BLaER1 treated with 17β-estradiol and CSF1 and Interleukin-3, amounts not matched to agents 10 nM and 100 nM (cell line): ENCODE measurements around the gene FXR1.
"Not testable (repeated sequence)": the region's sequence is repeated elsewhere in the genome, so short reads cannot be mapped to it uniquely, and the experiment has no call there.

Experiments used
- H3K27ac ChIP-seq, 11 experiments: shearing (Covaris generic); formaldehyde crosslinking; 2 replicates each; pipeline ENCODE4 v1.8.1; 2022
- H3K27me3 ChIP-seq, 11 experiments: shearing (Covaris generic); formaldehyde crosslinking; 2 replicates each; pipeline ENCODE4 v1.8.1; 2022
- H3K36me3 ChIP-seq, 11 experiments: shearing (Covaris generic); formaldehyde crosslinking; 2 replicates each; pipeline ENCODE4 v1.8.1; 2022
- H3K4me1 ChIP-seq, 10 experiments: shearing (Covaris generic); formaldehyde crosslinking; 2 replicates each; pipeline ENCODE4 v1.8.1; 2022
- H3K4me2 ChIP-seq, 11 experiments: shearing (Covaris generic); formaldehyde crosslinking; 2 replicates each; pipeline ENCODE4 v1.8.1; 2022
- H3K4me3 ChIP-seq, 10 experiments: shearing (Covaris generic); formaldehyde crosslinking; 2 replicates each; pipeline ENCODE4 v1.8.1; 2022
- H3K9ac ChIP-seq, 11 experiments: shearing (Covaris generic); formaldehyde crosslinking; 2 replicates each; pipeline ENCODE4 v1.8.1; 2022
- H3K9me3 ChIP-seq, 11 experiments: shearing (Covaris generic); formaldehyde crosslinking; replicated peaks in 1 of 11; 2 replicates each; pipeline ENCODE4 v1.8.1; 2022
- H4K20me1 ChIP-seq, 11 experiments: shearing (Covaris generic); formaldehyde crosslinking; 2 replicates each; pipeline ENCODE4 v1.8.1; 2022
- Cebpa-rat ChIP-seq, 11 experiments: shearing (Covaris generic); IDR thresholded peaks; 2 replicates each; pipeline ENCODE4 v1.8.1; 2022

Gene FXR1

DNA sequence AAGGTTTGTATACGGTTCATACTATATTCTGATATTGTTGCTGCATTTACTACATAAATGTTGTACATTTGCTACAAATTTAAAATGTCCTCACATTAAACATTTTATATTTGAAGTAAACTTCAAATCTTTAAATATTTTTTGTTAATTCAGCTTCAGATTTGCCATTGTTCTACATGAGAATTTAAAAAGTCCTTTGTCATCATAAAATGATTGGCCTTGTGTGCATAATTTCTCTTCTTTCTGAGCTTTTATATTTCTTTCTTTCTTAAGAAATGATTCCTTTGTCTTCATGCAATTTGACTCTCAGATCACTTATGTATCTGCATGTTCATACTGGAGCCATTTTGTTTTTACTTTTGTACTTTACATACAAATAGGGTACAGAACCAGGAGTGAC is 49.1 kb downstream of the FXR1 start:
- no peak for TF ChIP-seq Cebpa-rat (IDR thresholded peaks at IDR 0.05)
- Histone ChIP-seq H3K4me3 (no peak overlapping the region), H3K4me1 (no peaks in the 10 kb centered on the region), H3K9ac (no peak overlapping the region), H3K4me2 (no peak overlapping the region), H3K27me3 (no peaks in the 10 kb centered on the region), H3K9me3 (no peaks in the 10 kb centered on the region), H3K36me3 (peaks cover 94 to 100% (median 99%) of the 10 kb centered on the region in 11 experiments), H4K20me1 (peaks cover 0 to 50% (median 14%) of the 10 kb centered on the region in 11 experiments; a peak in 18 of 22 replicates), H3K27ac (no peak overlapping the region)

DNA sequence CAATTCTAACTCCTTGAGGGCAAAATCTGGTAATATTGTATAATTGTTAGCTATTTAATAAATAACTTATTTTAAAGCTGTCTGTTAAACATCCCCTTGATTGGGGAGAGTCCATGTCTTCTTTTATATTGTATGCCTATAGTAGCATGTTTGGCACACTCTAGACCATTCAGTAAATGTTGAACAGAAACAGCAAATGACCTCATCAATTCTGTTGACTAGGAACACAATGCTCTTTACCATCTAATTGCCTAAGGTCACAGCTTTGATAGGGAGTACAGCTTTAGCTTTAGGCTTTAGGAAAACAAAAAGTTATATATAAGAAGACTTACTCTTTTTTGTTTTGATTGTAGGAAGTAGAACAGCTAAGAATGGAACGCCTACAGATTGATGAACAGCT is 50.1 kb downstream of the FXR1 start:
- H3K36me3 ChIP-seq = peaks cover 91 to 100% (median 97%) of the 10 kb centered on the region in 11 experiments
- H4K20me1 ChIP-seq = peaks cover 0 to 54% (median 17%) of the 10 kb centered on the region in 11 experiments; a peak in 17 of 22 replicates
- no peak overlapping the region for H3K9ac ChIP-seq
- no peak overlapping the region for H3K4me3 ChIP-seq
- TF ChIP-seq Cebpa-rat (IDR thresholded peaks at IDR 0.05) = no peak
- no peaks in the 10 kb centered on the region for H3K9me3 ChIP-seq
- no peak overlapping the region for H3K4me2 ChIP-seq
- H3K27me3 ChIP-seq = no peaks in the 10 kb centered on the region
- no peaks in the 10 kb centered on the region for H3K4me1 ChIP-seq
- no peak overlapping the region for H3K27ac ChIP-seq

GRCh38 chr3:180970931-180971330 is 58.5 kb downstream of the FXR1 start:
- Histone ChIP-seq H3K36me3 (peaks cover 86 to 99% (median 94%) of the 10 kb centered on the region in 11 experiments), H3K4me1 (no peaks in the 10 kb centered on the region; a peak in 1 of 20 replicates), H3K27ac (no peak overlapping the region), H3K4me3 (no peak overlapping the region), H3K4me2 (no peak overlapping the region), H3K27me3 (no peaks in the 10 kb centered on the region), H3K9me3 (no peaks in the 10 kb centered on the region), H4K20me1 (peaks cover 6 to 58% (median 17%) of the 10 kb centered on the region in 11 experiments; a peak in 14 of 22 replicates), H3K9ac (no peak overlapping the region)
- no peak for TF ChIP-seq Cebpa-rat (IDR thresholded peaks at IDR 0.05)

GRCh38 chr3:180973543-180973942 is 61.1 kb downstream of the FXR1 start:
- Histone ChIP-seq H3K4me3 (no peak overlapping the region), H3K36me3 (peaks cover 85 to 99% (median 93%) of the 10 kb centered on the region in 11 experiments), H4K20me1 (peaks cover 3 to 42% (median 16%) of the 10 kb centered on the region in 11 experiments; a peak in 14 of 22 replicates), H3K27ac (no peak overlapping the region), H3K9ac (no peak overlapping the region), H3K9me3 (no peaks in the 10 kb centered on the region), H3K4me1 (no peaks in the 10 kb centered on the region; a peak in 1 of 20 replicates), H3K4me2 (no peak overlapping the region), H3K27me3 (no peaks in the 10 kb centered on the region)
- no peak for TF ChIP-seq Cebpa-rat (IDR thresholded peaks at IDR 0.05)

DNA sequence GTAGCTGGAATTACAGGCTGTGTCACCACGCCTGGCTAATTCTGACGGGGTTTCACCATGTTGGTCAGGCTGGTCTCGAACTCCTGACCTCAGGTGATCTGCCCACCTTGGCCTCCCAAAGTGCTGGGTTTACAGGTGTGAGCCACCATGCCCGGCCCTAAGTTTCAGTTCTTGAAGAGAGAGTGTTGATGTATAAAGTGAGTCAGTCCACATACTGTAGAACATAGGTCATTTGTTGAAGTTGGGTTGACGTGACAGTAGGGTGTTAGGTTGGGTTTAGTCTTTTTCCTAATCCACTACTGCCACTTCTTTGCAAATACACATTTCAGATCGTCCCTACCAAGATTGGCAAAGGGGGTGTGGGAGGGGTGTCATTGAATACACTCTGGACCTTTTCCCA is 61.8 kb downstream of the FXR1 start:
- no peak overlapping the region for H3K9ac ChIP-seq
- no peak for TF ChIP-seq Cebpa-rat (IDR thresholded peaks at IDR 0.05)
- no peak overlapping the region for H3K4me3 ChIP-seq
- peaks cover 84 to 99% (median 92%) of the 10 kb centered on the region in 11 experiments for H3K36me3 ChIP-seq
- H3K27me3 ChIP-seq = no peaks in the 10 kb centered on the region
- peaks cover 3 to 35% (median 17%) of the 10 kb centered on the region in 11 experiments; a peak in 14 of 22 replicates for H4K20me1 ChIP-seq
- H3K27ac ChIP-seq = no peak overlapping the region
- H3K4me2 ChIP-seq = no peak overlapping the region
- no peaks in the 10 kb centered on the region for H3K9me3 ChIP-seq
- no peaks in the 10 kb centered on the region; a peak in 1 of 20 replicates for H3K4me1 ChIP-seq

DNA sequence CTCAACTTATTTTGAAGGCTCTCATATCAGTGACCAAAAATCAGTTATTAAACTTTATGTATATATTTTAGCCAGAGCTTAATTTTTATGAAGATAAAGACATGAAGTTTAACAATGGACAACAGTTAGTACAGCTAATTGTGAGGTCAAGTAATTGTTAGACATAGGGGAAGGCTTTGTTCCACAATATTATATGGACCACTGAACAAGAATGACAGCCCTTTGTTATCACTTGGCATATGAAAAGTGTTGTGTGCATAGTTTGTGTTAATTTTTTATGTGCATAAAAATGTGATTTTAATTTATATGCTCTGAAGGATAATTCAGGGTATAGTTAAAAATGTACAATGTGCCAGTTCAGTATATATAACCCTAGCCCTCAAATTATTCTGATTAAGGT is 65.0 kb downstream of the FXR1 start:
- no peaks in the 10 kb centered on the region; a peak in 1 of 20 replicates for H3K4me1 ChIP-seq
- no peak overlapping the region for H3K4me3 ChIP-seq
- H3K27ac ChIP-seq = no peak overlapping the region
- H3K36me3 ChIP-seq = peaks cover 60 to 97% (median 80%) of the 10 kb centered on the region in 11 experiments
- no peak for TF ChIP-seq Cebpa-rat (IDR thresholded peaks at IDR 0.05)
- H4K20me1 ChIP-seq = peaks cover 2 to 26% (median 8%) of the 10 kb centered on the region in 11 experiments; a peak in 12 of 22 replicates
- H3K4me2 ChIP-seq = no peak overlapping the region
- H3K9me3 ChIP-seq = no peaks in the 10 kb centered on the region
- H3K27me3 ChIP-seq = no peaks in the 10 kb centered on the region
- H3K9ac ChIP-seq = no peak overlapping the region

DNA sequence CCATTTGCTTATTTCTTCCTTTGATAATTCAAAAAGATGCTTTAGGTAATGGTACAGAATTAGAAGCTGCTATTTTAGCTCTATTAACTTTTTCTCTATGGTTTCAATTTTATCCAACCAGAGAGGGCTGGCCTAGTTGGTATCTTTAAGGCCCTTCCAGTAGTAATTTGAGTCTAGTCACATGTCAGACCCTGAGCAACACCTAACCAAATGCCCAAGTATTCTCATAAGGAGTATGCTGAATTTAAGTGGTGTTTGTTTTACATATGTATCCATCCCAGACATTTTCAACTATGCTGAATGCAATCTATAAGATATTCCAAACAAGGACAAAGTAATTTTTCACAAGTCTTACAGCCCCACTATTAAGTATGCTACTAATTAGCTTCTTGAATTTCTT is 67.5 kb downstream of the FXR1 start:
- H3K27ac ChIP-seq = no peak overlapping the region
- peaks cover 43 to 98% (median 73%) of the 10 kb centered on the region in 11 experiments; a peak in 21 of 22 replicates for H3K36me3 ChIP-seq
- H3K4me2 ChIP-seq = no peak overlapping the region
- H3K9me3 ChIP-seq = no peaks in the 10 kb centered on the region
- no peaks in the 10 kb centered on the region for H3K27me3 ChIP-seq
- H3K4me3 ChIP-seq = no peak overlapping the region
- peaks cover 0 to 8% (median 0%) of the 10 kb centered on the region in 11 experiments; a peak in 3 of 22 replicates for H4K20me1 ChIP-seq
- TF ChIP-seq Cebpa-rat (IDR thresholded peaks at IDR 0.05) = no peak
- H3K9ac ChIP-seq = no peak overlapping the region
- no peaks in the 10 kb centered on the region for H3K4me1 ChIP-seq

GRCh38 chr3:180980611-180981010 is 68.1 kb downstream of the FXR1 start:
- Histone ChIP-seq H3K4me1 (no peaks in the 10 kb centered on the region), H3K27me3 (no peaks in the 10 kb centered on the region), H3K4me2 (no peak overlapping the region), H3K9ac (no peak overlapping the region), H3K36me3 (peaks cover 37 to 96% (median 71%) of the 10 kb centered on the region in 11 experiments; a peak in 21 of 22 replicates), H3K9me3 (no peaks in the 10 kb centered on the region), H3K27ac (no peak overlapping the region), H3K4me3 (no peak overlapping the region), H4K20me1 (peaks cover 0 to 8% (median 0%) of the 10 kb centered on the region in 11 experiments; a peak in 3 of 22 replicates)
- no peak for TF ChIP-seq Cebpa-rat (IDR thresholded peaks at IDR 0.05)

DNA sequence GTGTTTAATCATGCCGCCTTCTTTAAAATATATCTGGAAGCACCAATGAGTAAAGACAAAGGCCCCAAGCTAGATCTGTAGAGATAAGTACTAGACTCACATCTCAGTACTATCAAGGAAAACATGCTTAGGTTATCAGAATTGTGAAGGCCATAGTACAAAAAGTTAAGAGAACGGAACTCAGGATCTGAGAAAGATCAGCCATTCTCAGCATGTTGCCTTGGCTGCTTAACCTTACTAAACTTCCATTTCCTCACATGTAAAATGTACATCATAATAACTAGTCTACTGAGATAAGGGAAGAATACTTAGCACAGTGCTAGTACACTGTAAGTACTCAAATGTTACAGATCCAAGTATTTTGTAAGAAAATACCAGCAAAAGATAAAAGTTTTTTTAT is 69.4 kb downstream of the FXR1 start:
- H3K27me3 ChIP-seq = no peaks in the 10 kb centered on the region
- no peak overlapping the region for H3K4me2 ChIP-seq
- no peaks in the 10 kb centered on the region for H3K9me3 ChIP-seq
- no peak overlapping the region for H3K9ac ChIP-seq
- no peak overlapping the region for H3K27ac ChIP-seq
- no peaks in the 10 kb centered on the region for H3K4me1 ChIP-seq
- peaks cover 0 to 8% (median 0%) of the 10 kb centered on the region in 11 experiments; a peak in 3 of 22 replicates for H4K20me1 ChIP-seq
- TF ChIP-seq Cebpa-rat (IDR thresholded peaks at IDR 0.05) = no peak
- H3K36me3 ChIP-seq = peaks cover 35 to 95% (median 68%) of the 10 kb centered on the region in 11 experiments; a peak in 21 of 22 replicates
- H3K4me3 ChIP-seq = no peak overlapping the region

- Histone ChIP-seq H3K4me1 (peaks cover under 1 to 10% (median 4%) of the 10 kb centered on the region in 10 experiments; a peak in 15 of 20 replicates), H4K20me1 (peaks cover 0 to 8% (median 0%) of the 10 kb centered on the region in 11 experiments; a peak in 3 of 22 replicates), H3K4me3 (no peak overlapping the region), H3K9ac (no peak overlapping the region), H3K27ac (no peak overlapping the region), H3K4me2 (no peak overlapping the region), H3K27me3 (no peaks in the 10 kb centered on the region), H3K9me3 (no peaks in the 10 kb centered on the region), H3K36me3 (peaks cover 32 to 83% (median 67%) of the 10 kb centered on the region in 11 experiments; a peak in 21 of 22 replicates)
- no peak for TF ChIP-seq Cebpa-rat (IDR thresholded peaks at IDR 0.05)
Measured at GRCh38 chr3:180983136-180983535, 70.7 kb downstream of the FXR1 start.

GRCh38 chr3:180986366-180986765 is 73.9 kb downstream of the FXR1 start:
- H3K27me3 ChIP-seq, H3K27ac ChIP-seq, H3K9me3 ChIP-seq, H4K20me1 ChIP-seq, H3K9ac ChIP-seq, H3K4me3 ChIP-seq, H3K4me2 ChIP-seq: not testable (repeated sequence)
- Histone ChIP-seq H3K36me3 (peaks cover 20 to 55% (median 38%) of the 10 kb centered on the region in 11 experiments; a peak in 19 of 22 replicates), H3K4me1 (peaks cover 20 to 27% (median 23%) of the 10 kb centered on the region in 10 experiments)
